ENCODE data around the gene MED15.
A peak's percentile ranks its signal among the peaks of the same experiment; 100 is the strongest.
"Not testable (repeated sequence)": the region's sequence is repeated elsewhere in the genome, so short reads cannot be mapped to it uniquely, and the experiment has no call there.

Gene MED15

GRCh38 chr22:20528405-20528978, 21.1 kb downstream of the MED15 start:
- Mint-ChIP-seq H3K36me3 (peaks cover 10% of the 10 kb centered on the region), H3K27ac (no peak overlapping the region), H3K4me1 (ENCODE audit: low read depth) (peaks cover 70% of the 10 kb centered on the region), H3K9me3 (ENCODE audit: low read depth) (no peaks in the 10 kb centered on the region), H3K4me3 (no peak overlapping the region), H3K27me3 (no peaks in the 10 kb centered on the region)

- H3K36me3 Mint-ChIP-seq, result peaks cover 8% of the 10 kb centered on the region
- no peak overlapping the region for H3K4me3 Mint-ChIP-seq
- no peak overlapping the region for H3K27ac Mint-ChIP-seq
- no peaks in the 10 kb centered on the region for H3K9me3 Mint-ChIP-seq (ENCODE audit: low read depth)
- H3K27me3 Mint-ChIP-seq, result no peaks in the 10 kb centered on the region
- peaks cover 73% of the 10 kb centered on the region for H3K4me1 Mint-ChIP-seq (ENCODE audit: low read depth)
These were observed 23.2 kb downstream of the MED15 start for GRCh38 chr22:20530368-20531153.

- no peaks in the 10 kb centered on the region for H3K9me3 Mint-ChIP-seq (ENCODE audit: low read depth)
- H3K4me3 Mint-ChIP-seq, result no peak overlapping the region
- peaks cover 8% of the 10 kb centered on the region for H3K36me3 Mint-ChIP-seq
- no peaks in the 10 kb centered on the region for H3K27me3 Mint-ChIP-seq
- peaks cover 73% of the 10 kb centered on the region for H3K4me1 Mint-ChIP-seq (ENCODE audit: low read depth)
- no peak overlapping the region for H3K27ac Mint-ChIP-seq
These were observed 23.7 kb downstream of the MED15 start for GRCh38 chr22:20531154-20531403.

- no peaks in the 10 kb centered on the region for H3K27me3 Mint-ChIP-seq
- no peaks in the 10 kb centered on the region for H3K9me3 Mint-ChIP-seq (ENCODE audit: low read depth)
- H3K4me3 Mint-ChIP-seq, result peak overlapping the region; percentile 65
- H3K36me3 Mint-ChIP-seq, result peaks cover 3% of the 10 kb centered on the region
- peaks cover 71% of the 10 kb centered on the region for H3K4me1 Mint-ChIP-seq (ENCODE audit: low read depth)
- H3K27ac Mint-ChIP-seq, result peak overlapping the region; percentile 58
These were observed 24.2 kb downstream of the MED15 start for GRCh38 chr22:20531404-20532201.

- H3K4me3 Mint-ChIP-seq, result peak overlapping the region; percentile 65
- peak overlapping the region; percentile 75 for H3K27ac Mint-ChIP-seq
- peaks cover 66% of the 10 kb centered on the region for H3K4me1 Mint-ChIP-seq (ENCODE audit: low read depth)
These were observed 25.0 kb downstream of the MED15 start for GRCh38 chr22:20532256-20532993.

GRCh38 chr22:20533095-20533878, 25.9 kb downstream of the MED15 start:
- Mint-ChIP-seq H3K27me3 (no peaks in the 10 kb centered on the region), H3K36me3 (peaks cover 5% of the 10 kb centered on the region), H3K27ac (peak overlapping the region; percentile 75), H3K4me1 (ENCODE audit: low read depth) (peaks cover 64% of the 10 kb centered on the region), H3K9me3 (ENCODE audit: low read depth) (no peaks in the 10 kb centered on the region), H3K4me3 (peak overlapping the region; percentile 55)

More at GRCh38 chr22:20532256-20532993, 25.0 kb downstream of the MED15 start:
- Mint-ChIP-seq H3K9me3 (ENCODE audit: low read depth) (no peaks in the 10 kb centered on the region), H3K27me3 (no peaks in the 10 kb centered on the region), H3K36me3 (peaks cover 6% of the 10 kb centered on the region)

GRCh38 chr22:20533879-20534265, 26.5 kb downstream of the MED15 start:
- Mint-ChIP-seq H3K4me3 (peak overlapping the region; percentile 35), H3K27me3 (no peaks in the 10 kb centered on the region), H3K27ac (peak overlapping the region; percentile 64), H3K4me1 (ENCODE audit: low read depth) (peaks cover 64% of the 10 kb centered on the region), H3K36me3 (peaks cover 5% of the 10 kb centered on the region), H3K9me3 (ENCODE audit: low read depth) (no peaks in the 10 kb centered on the region)

- H3K4me3 Mint-ChIP-seq, result no peak overlapping the region
These were observed 29.3 kb downstream of the MED15 start for GRCh38 chr22:20536590-20537324.

GRCh38 chr22:20537325-20537756, 29.9 kb downstream of the MED15 start:
- Mint-ChIP-seq H3K9me3 (ENCODE audit: low read depth) (no peaks in the 10 kb centered on the region), H3K4me1 (ENCODE audit: low read depth) (peaks cover 49% of the 10 kb centered on the region), H3K27me3 (no peaks in the 10 kb centered on the region), H3K27ac (no peak overlapping the region), H3K36me3 (peaks cover 13% of the 10 kb centered on the region), H3K4me3 (no peak overlapping the region)

More at GRCh38 chr22:20536590-20537324, 29.3 kb downstream of the MED15 start:
- Mint-ChIP-seq H3K9me3 (ENCODE audit: low read depth) (no peaks in the 10 kb centered on the region), H3K27me3 (no peaks in the 10 kb centered on the region), H3K36me3 (peaks cover 7% of the 10 kb centered on the region), H3K4me1 (ENCODE audit: low read depth) (peaks cover 50% of the 10 kb centered on the region), H3K27ac (peak overlapping the region; percentile 34)

GRCh38 chr22:20537983-20538382, 30.6 kb downstream of the MED15 start:
- H3K27me3 Mint-ChIP-seq, result no peaks in the 10 kb centered on the region
- no peaks in the 10 kb centered on the region for H3K9me3 Mint-ChIP-seq (ENCODE audit: low read depth)
- H3K36me3 Mint-ChIP-seq, result peaks cover 17% of the 10 kb centered on the region
- peaks cover 49% of the 10 kb centered on the region for H3K4me1 Mint-ChIP-seq (ENCODE audit: low read depth)
- H3K27ac Mint-ChIP-seq, result no peak overlapping the region
- H3K4me3 Mint-ChIP-seq, result no peak overlapping the region

GRCh38 chr22:20538875-20539274, 31.5 kb downstream of the MED15 start:
- H3K9me3 Mint-ChIP-seq (ENCODE audit: low read depth); H3K27me3 Mint-ChIP-seq; H3K27ac Mint-ChIP-seq; H3K4me3 Mint-ChIP-seq: not testable (repeated sequence)
- peaks cover 45% of the 10 kb centered on the region for H3K4me1 Mint-ChIP-seq (ENCODE audit: low read depth)
- peaks cover 18% of the 10 kb centered on the region for H3K36me3 Mint-ChIP-seq

GRCh38 chr22:20542055-20542454, 34.6 kb downstream of the MED15 start:
- Mint-ChIP-seq H3K4me1 (ENCODE audit: low read depth) (peaks cover 54% of the 10 kb centered on the region), H3K36me3 (peaks cover 24% of the 10 kb centered on the region), H3K27ac (peak overlapping the region; percentile 41), H3K9me3 (ENCODE audit: low read depth) (no peaks in the 10 kb centered on the region), H3K4me3 (no peak overlapping the region), H3K27me3 (no peaks in the 10 kb centered on the region)

- Mint-ChIP-seq H3K4me1 (ENCODE audit: low read depth) (peaks cover 55% of the 10 kb centered on the region), H3K27ac (peak overlapping the region; percentile 76), H3K4me3 (no peak overlapping the region), H3K9me3 (ENCODE audit: low read depth) (no peaks in the 10 kb centered on the region), H3K27me3 (no peaks in the 10 kb centered on the region), H3K36me3 (peaks cover 22% of the 10 kb centered on the region)
These were observed 35.3 kb downstream of the MED15 start for GRCh38 chr22:20542736-20543135.

- peaks cover 75% of the 10 kb centered on the region for H3K4me1 Mint-ChIP-seq (ENCODE audit: low read depth)
- peak overlapping the region; percentile 81 for H3K27ac Mint-ChIP-seq
- not testable (repeated sequence) for H3K9me3 Mint-ChIP-seq (ENCODE audit: low read depth); H3K4me3 Mint-ChIP-seq; H3K27me3 Mint-ChIP-seq
- H3K36me3 Mint-ChIP-seq, result peaks cover 19% of the 10 kb centered on the region
These were observed 37.9 kb downstream of the MED15 start for GRCh38 chr22:20545318-20545634.
